LNCaP clone FGC (cell line): ENCODE data around the gene INO80E.
"Not testable (repeated sequence)": the region's sequence is repeated elsewhere in the genome, so short reads cannot be mapped to it uniquely, and the experiment has no call there.

Experiments used
- DNase-seq: peaks from one replicate; pipeline ENCODE4 v3.0.0-alpha.2; 2011; ENCODE audit warnings: low read depth
- H3K4me3 ChIP-seq: 2 replicates; pipeline ENCODE4 v1.5.1; 2011; ENCODE audit warnings: mild to moderate bottlenecking, low read depth, low read length, control low read depth
- TF ChIP-seq, protein P1 (sequence below): IDR thresholded peaks from 2 replicates; pipeline ENCODE4 v1.5.1; 2012; ENCODE audit warnings: mild to moderate bottlenecking; ENCODE audit not compliant: control insufficient read depth, insufficient read depth; ENCODE audit errors: extremely low read depth

The INO80E gene, protein sequence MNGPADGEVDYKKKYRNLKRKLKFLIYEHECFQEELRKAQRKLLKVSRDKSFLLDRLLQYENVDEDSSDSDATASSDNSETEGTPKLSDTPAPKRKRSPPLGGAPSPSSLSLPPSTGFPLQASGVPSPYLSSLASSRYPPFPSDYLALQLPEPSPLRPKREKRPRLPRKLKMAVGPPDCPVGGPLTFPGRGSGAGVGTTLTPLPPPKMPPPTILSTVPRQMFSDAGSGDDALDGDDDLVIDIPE

DNA sequence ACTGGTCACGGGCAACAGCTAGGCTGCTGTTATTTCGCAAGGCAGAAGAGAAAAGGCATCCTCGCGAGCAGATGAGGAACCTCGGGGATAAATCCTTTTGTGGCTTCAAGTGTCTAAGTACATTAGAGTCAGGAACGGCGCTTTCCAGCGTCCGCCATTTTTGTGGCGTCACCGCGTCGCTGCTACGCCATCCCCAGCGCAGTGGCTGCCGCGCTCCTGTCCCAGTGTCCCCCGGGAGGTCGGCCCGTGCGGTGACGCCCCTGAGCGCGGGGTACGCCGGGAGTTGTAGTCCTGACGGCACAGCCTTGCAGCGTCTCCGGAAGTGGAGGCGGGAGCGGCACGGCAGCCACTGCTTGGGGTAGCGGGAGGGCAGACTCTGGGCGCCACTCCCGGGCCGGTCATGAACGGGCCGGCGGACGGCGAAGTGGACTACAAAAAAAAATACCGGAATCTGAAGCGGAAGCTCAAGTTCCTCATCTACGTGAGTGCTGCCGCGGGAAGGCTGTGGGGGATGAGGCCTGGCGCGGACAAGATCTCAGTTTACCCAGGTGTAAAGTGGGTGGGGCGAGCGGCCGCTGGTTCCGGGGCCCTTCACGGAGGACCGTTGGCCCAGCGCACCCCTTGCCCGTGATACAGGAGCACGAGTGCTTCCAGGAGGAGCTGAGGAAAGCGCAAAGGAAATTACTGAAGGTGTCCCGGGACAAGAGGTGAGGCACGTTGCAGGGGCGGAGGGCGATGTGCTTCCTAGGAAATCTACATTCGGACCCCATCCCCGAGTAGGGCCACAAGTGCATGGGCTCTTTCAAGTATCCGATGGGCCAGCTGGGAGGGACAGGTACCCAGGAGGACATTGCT, at the start of gene INO80E:
Gene INO80E, plus strand, starts transcription at position 331 of the 855 bp plus-strand sequence. Its CDS starts 70 bp downstream, at position 401.
- TF ChIP-seq, protein P1, sequence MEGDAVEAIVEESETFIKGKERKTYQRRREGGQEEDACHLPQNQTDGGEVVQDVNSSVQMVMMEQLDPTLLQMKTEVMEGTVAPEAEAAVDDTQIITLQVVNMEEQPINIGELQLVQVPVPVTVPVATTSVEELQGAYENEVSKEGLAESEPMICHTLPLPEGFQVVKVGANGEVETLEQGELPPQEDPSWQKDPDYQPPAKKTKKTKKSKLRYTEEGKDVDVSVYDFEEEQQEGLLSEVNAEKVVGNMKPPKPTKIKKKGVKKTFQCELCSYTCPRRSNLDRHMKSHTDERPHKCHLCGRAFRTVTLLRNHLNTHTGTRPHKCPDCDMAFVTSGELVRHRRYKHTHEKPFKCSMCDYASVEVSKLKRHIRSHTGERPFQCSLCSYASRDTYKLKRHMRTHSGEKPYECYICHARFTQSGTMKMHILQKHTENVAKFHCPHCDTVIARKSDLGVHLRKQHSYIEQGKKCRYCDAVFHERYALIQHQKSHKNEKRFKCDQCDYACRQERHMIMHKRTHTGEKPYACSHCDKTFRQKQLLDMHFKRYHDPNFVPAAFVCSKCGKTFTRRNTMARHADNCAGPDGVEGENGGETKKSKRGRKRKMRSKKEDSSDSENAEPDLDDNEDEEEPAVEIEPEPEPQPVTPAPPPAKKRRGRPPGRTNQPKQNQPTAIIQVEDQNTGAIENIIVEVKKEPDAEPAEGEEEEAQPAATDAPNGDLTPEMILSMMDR, result no peak
- peak; percentile 86 for DNase-seq
- peak within 1 kb of the TSS; percentile 98 for H3K4me3 ChIP-seq

DNA sequence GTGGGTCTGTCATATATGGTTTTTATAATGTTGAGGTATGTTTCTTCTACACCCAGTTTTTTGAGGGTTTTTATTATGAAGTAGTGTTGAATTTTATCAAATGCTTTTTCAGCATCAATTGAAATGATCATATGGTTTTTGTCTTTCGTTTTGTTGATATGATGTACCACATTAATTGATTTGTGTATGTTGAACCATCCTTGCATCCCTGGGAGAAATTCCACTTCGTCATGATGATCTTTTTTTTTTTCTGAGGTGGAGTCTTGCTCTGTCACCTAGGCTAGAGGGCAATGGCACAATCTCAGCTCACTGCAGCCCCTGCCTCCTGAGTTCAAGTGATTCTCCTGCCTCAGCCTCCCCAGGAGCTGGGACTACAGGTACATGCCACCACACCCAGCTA, 48.1 kb upstream of the INO80E start:
- no peak overlapping the region for H3K4me3 ChIP-seq
- TF ChIP-seq, protein P1, result no peak
- DNase-seq, result no peak

DNA sequence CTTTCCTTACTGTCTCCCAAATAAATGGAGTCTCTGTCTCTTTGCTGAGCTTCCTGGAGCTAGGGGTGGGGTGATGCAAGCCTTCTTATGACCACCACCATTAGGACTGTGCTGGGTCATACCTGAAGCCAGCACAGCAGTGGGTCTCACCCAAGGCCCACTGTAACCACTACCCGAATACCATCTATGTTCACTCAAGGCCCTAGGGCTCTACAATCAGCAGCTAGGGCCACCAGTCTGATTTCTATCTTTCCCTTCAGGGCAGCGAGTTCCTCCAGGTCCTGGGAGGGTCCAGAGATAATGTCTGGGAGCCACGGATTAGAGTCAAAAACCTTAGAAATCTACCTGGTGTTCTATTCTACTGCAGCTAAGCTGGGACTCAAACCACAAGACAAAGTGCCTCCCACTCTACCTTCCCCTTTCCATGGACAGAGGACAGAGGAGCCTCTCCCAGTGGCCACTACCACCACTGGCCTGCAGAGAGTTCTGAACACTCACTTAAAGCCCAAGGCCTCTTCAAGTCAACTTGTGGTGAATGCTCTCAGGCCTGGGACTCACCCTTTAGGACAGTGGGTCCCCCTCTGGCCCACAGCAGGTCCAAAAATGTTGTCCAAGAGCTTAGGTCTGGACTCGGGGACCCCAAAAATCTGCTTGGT, 45.1 kb upstream of the INO80E start:
- DNase-seq, result no peak
- H3K4me3 ChIP-seq, result no peak overlapping the region
- TF ChIP-seq, protein P1, result no peak

DNA sequence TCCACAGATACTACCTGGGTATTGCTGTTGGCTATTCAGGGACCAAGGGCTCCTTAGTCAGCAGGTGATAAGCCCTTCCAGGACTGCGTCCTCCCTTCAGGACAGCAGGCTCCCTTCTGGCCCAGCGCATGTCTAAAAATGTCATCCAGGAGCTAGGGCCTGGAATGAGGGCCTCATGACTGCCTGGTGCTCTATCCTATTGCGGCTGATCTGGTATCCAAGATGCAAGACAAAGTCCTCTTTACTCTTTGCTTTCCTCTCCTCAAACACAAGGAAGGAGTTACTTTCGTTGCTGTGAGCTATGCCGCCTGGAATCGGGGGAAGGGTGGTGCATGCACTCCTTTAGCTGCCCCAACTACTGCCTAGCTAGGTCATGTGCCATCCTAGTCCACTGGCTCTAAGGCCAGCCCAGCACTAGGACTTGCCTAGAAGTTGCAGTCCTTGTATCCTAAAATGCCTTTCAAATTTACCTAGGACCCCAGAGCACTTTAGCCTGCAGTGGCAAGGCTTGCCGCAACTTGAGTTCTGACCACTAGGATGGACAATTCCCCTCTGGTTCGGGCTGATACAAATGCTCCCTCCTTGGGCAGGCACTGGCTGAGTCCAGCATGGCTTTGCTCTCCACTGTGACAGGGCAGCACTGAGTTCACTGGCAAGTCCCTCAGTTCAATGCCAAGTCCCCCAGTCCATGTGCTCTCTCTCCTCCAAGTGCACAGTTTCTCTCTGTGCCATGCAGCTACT, 44.2 kb upstream of the INO80E start:
- TF ChIP-seq, protein P1, result no peak
- DNase-seq, result no peak
- no peak overlapping the region for H3K4me3 ChIP-seq

DNA sequence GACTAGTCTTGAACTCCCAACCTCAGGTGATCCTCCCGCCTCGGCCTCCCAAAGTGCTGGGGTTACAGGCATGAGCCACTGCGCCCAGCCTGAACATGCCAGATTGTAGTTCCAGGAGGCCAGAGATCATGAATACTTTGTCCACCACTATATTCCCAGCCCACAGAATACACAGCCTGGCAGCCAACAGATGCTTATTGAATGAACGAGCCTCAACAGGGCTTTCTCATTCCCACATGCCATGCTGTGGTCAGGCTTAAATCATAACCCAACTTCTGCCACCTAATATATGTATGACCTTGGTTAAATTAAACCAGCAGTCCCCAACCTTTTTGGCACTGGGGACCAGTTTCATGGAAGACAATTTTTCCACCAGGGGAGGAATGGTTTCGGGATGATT, 37.3 kb upstream of the INO80E start:
- no peak for DNase-seq
- H3K4me3 ChIP-seq, result no peak overlapping the region
- TF ChIP-seq, protein P1, result no peak

DNA sequence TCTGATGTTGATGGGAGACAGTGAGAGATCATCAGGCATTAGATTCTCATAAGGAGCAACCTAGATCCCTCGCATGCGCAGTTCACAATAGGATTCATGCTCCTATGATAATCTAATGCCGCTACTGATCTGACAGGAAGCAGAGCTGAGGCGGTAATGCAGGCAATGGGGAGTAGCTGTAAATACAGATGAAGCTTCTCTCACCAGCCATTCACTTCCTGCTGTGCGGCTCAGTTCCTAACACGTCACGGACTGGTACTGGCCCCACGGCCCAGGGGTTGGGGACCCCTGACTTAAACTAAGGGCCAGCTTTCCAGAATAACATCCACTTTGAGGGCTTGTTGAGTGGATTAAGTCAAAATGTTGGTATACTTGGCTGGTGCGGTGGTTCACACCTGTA, 36.7 kb upstream of the INO80E start:
- DNase-seq, result no peak
- TF ChIP-seq, protein P1, result no peak
- no peak overlapping the region for H3K4me3 ChIP-seq

DNA sequence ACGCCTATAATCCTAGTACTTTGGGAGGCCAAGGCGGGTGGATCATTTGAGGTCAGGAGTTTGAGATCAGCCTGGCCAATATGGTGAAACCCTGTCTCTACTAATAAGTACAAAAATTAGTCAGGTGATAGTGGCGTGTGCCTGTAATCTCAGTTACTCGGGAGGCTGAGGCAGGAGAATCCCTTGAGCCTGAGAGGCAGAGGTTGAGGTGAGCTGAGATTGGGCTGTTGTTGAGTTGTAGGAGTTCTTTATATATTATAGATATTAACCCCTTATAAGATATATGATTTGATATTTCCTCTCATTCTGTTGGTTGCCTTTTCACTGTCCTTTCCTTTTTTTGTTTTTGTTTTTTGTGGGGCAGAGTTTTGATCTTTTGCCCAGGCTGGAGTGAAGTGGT, 36.2 kb upstream of the INO80E start:
- DNase-seq, H3K4me3 ChIP-seq: not testable (repeated sequence)
